Activated T-cell treated with anti-CD3 and anti-CD28 coated beads for 1 hour (primary cell): ENCODE measurements around the gene COLEC11.

ENCODE experiments used
- DNase-seq: peaks from one replicate; pipeline ENCODE4 v3.0.0-alpha.2; 2020; ENCODE audit warnings: low read depth

Gene COLEC11

GRCh38 chr2:3585261-3586109, 9.4 kb upstream of the COLEC11 start:
- no peak for DNase-seq

DNA sequence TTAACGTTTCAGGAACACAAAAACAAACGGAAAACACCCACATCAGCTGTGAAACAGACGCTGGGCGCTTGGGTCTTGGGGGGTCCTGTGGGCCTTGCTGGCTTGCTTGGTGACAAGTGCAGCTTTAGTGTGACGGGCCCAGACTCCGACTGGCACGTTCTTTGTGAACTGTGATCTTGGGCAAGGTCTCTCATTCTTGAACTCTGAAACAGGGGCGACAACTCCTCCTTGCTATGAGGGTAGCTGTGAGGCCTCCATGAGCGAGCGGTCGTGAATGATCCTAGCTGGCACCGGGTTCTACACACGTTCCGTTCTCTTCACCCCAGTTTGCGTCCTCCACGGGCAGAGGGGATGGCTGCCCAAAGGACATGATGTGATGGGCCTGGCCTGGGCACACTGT, 8.7 kb upstream of the COLEC11 start:
- no peak for DNase-seq

- no peak for DNase-seq
Observed at GRCh38 chr2:3587021-3587420, 7.9 kb upstream of the COLEC11 start.

DNA sequence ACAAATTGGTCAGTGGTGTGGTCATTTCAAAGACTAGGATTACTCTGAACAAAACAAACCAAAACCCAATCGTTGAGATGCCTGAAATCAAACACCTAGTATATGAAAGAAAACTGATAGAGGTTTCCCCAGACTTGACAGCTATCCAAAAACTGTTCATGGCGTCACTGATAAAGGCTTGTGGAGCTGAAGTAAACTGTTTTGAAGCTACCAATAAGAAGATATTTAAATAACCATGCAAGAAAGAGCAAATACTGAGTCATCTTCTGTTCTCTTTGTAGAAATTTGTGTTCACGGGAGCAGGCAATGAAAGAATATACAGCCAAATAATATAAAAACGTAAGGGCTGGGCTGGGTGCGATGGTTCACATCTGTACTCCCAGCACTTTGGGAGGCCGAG, 7.5 kb upstream of the COLEC11 start:
- DNase-seq: no peak

GRCh38 chr2:3588084-3588483, 6.8 kb upstream of the COLEC11 start:
- no peak for DNase-seq

DNA sequence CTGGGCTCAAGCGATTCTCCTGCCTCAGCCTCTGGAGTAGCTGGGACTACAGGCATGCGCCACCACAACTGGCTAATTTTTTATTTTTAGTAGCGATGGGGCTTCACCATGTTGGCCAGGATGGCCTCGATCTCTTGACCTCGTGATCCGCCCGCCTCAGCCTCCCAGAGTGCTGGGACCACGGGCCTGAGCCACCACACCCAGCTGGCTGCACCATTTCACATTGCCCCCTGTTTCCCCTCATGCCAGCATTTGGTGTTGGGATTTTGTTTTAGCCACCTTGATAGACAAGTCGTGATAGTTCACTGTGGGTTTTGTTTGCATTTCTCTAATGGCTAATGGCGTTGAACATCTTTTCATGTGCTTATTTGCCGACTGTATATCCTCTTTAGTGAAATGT, 5.8 kb upstream of the COLEC11 start:
- no peak for DNase-seq

- no peak for DNase-seq
Observed at GRCh38 chr2:3595404-3595803, 492 bp downstream of the COLEC11 start.

- no peak for DNase-seq
Observed at GRCh38 chr2:3595985-3596384, 1.1 kb downstream of the COLEC11 start.

DNA sequence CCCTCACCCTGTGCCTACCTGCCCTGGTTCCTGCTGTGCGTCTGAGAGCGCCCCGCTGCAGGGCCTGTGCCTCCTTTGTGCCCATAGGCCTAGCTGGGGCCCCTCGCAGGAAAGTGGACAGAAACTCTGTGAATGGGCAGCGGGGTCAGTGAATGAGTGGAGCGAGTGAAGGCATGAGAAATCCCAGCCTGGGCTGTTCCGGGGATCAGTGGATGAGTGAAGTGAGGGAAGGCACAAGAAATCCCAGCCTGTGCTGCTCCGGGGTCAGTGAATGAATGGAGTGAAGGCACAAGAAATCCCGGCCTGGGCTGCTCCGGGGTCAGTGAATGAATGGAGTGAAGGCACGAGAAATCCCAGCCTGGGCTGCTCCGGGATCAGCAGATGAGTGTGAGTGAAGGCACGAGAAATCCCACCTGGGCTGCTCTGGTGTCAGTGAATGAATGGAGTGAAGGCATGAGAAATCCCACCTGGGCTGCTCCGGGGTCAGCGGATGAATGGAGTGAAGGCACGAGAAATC, 2.0 kb downstream of the COLEC11 start:
- no peak for DNase-seq

- no peak for DNase-seq
Observed at GRCh38 chr2:3597567-3597966, 2.7 kb downstream of the COLEC11 start.

- DNase-seq: no peak
Observed at GRCh38 chr2:3598197-3598910, 3.4 kb downstream of the COLEC11 start.

GRCh38 chr2:3598912-3599854, 4.3 kb downstream of the COLEC11 start:
- DNase-seq: no peak

DNA sequence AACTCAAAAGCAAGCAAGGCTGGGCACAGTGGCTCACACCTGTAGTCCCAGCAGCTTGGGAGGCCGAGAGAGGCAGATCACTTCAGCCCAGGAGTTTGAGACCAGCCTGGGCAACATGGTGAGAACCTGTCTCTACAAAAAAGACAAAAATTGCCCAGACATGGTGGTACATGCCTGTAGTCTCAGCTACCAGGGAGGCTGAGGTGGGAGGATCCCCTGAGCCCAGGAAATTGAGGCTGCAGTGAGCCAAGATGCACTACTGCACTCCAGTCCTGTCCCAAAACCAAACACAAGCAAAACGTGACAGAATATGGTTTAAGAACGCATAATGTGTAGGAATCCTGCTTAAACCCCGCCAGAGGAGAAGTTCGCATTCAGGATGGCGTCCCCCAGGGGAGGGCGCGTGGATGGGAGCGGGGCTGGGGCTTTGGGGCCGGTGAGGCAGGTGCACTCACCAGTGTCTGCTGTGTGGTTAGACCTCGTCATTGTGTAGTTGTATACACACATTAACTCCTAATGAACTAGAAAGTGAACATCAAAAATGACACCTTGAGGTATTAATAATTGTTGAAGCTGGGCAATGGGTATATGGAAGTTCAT, 5.4 kb downstream of the COLEC11 start:
- DNase-seq: no peak

GRCh38 chr2:3601561-3602271, 6.8 kb downstream of the COLEC11 start:
- DNase-seq: no peak

GRCh38 chr2:3602553-3603339, 7.8 kb downstream of the COLEC11 start:
- DNase-seq: no peak

GRCh38 chr2:3603536-3604206, 8.8 kb downstream of the COLEC11 start:
- DNase-seq: no peak

DNA sequence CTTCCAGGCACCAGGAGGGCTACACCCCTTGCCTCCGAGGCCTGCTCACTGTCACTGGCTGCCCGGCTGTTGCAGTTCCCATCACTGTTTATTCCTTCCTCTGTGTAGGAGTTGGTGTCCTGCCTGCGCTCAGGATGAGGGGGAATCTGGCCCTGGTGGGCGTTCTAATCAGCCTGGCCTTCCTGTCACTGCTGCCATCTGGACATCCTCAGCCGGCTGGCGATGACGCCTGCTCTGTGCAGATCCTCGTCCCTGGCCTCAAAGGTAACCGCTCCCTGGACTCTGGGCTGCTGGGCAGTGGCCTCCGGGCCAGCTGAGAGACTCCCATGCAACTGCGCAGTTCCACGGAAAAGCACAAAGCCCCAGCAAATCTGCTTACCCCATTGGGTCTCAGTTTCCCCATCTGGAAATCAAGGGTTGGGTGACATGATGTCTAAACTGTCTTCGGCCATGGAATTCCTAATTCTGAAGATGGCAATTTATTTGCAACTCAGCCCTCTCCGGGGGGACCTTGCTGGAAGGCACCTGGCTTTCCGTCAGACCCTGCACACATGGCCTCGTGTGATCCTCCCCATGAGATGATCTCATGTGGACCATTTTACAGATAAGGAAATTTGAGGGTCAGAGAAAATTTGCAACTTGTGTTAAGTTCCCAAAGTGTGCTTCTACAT, 9.4 kb downstream of the COLEC11 start:
- DNase-seq: no peak

GRCh38 chr2:3604991-3605961, 10.4 kb downstream of the COLEC11 start:
- no peak for DNase-seq
